GM12878 (cell line): ENCODE results near the gene PAM16. TPM values are rescaled to one million over a fixed set of nuclear protein-coding genes. Genes with fewer than 3 reads are reported as not detected.
A peak's percentile ranks its signal among the peaks of the same experiment; 100 is the strongest.

ENCODE experiments used
- ATAC-seq: fragments of 200-7000 bp; cut with Tn5 transposase; 3 replicates; pipeline ENCODE4 v1.9.1; 2020; ENCODE audit warnings: mild to moderate bottlenecking, moderate library complexity
- BruUV-seq: library from RNA; stranded (reverse); fragments of 400-500 nt; replicated peaks from 2 replicates; lab custom pipeline; 2021; lab: Mats Ljungman, UMichigan
- CTCF ChIA-PET: fragments of 300-600 bp; sonication (Branson Sonifier 250); formaldehyde crosslinking; extraction: SDS; loops from one replicate; lab custom pipeline; 2021; ENCODE audit warnings: inconsistent platforms; lab: Yijun Ruan, JAX
- POLR2A ChIA-PET: fragments of 350-600 bp; formaldehyde crosslinking; extraction: SDS; loops from one replicate; lab custom pipeline; 2021; ENCODE audit warnings: inconsistent platforms; lab: Charles Lee
- RAD21 ChIA-PET: fragments of 300-600 bp; sonication (Branson Sonifier 250); formaldehyde crosslinking; loops from one replicate; lab custom pipeline; 2023; ENCODE audit warnings: antibody characterized with exemption; ENCODE audit not compliant: unreplicated experiment; lab: Charles Lee
- SMC1A ChIA-PET: fragments of 300-600 bp; sonication (Branson Sonifier 250); formaldehyde crosslinking; loops from one replicate; lab custom pipeline; 2023; ENCODE audit not compliant: unreplicated experiment, uncharacterized antibody; lab: Charles Lee
- DNase-seq: peaks from one replicate; pipeline ENCODE4 v3.0.0-alpha.2; 2011; ENCODE audit warnings: low read depth, low spot score
- FAIRE-seq: peaks from 3 replicates; lab custom pipeline; 2011; peaks lifted over from hg19 to GRCh38; lab: Jason Lieb, UNC
- H2AFZ ChIP-seq: 2 replicates; pipeline ENCODE4 v1.6.0; 2011; ENCODE audit warnings: low read depth, low read length, control low read depth; ENCODE audit not compliant: control insufficient read depth
- H3K27ac ChIP-seq: 2 replicates; pipeline ENCODE4 v1.5.1; 2011; ENCODE audit warnings: control low read depth; ENCODE audit not compliant: control insufficient read depth, insufficient read depth
- H3K27me3 ChIP-seq, 2 experiments: replicated peaks in 1 of 2; 2 replicates each; pipeline versions ENCODE4 v1.6.0 to v1.6.1; 2011; ENCODE audit warnings: low read length in 1 of 2; ENCODE audit not compliant: control insufficient read depth in 2 of 2, insufficient read depth in 2 of 2
- H3K36me3 ChIP-seq, 2 experiments: 2 replicates each; pipeline ENCODE4 v1.5.1; 2011; ENCODE audit warnings: low read length in 1 of 2; ENCODE audit not compliant: control insufficient read depth in 2 of 2, insufficient read depth in 2 of 2
- H3K4me1 ChIP-seq: 2 replicates; pipeline ENCODE4 v1.6.1; 2011; ENCODE audit warnings: mild to moderate bottlenecking, low read length, moderate library complexity, mixed read lengths; ENCODE audit not compliant: control insufficient read depth, insufficient read depth
- H3K4me2 ChIP-seq: 2 replicates; pipeline ENCODE4 v1.6.0; 2011; ENCODE audit warnings: control low read depth; ENCODE audit not compliant: control insufficient read depth, insufficient read depth
- H3K4me3 ChIP-seq: fragments of 200-600 bp; sonication (generic); 2 replicates; pipeline ENCODE4 v1.5.1; 2016
- H3K79me2 ChIP-seq: 2 replicates; pipeline ENCODE4 v1.6.0; 2011; ENCODE audit warnings: low read length; ENCODE audit not compliant: control insufficient read depth, insufficient read depth
- H3K9ac ChIP-seq: 2 replicates; pipeline ENCODE4 v1.8.0; 2011; ENCODE audit warnings: low read length, control low read depth, mixed read lengths; ENCODE audit not compliant: control insufficient read depth, insufficient read depth
- H3K9me3 ChIP-seq: replicated peaks from 3 replicates; pipeline ENCODE4 v1.5.1; 2011; ENCODE audit warnings: mild to moderate bottlenecking, low read length; ENCODE audit not compliant: control insufficient read depth, insufficient read depth
- H4K20me1 ChIP-seq: 2 replicates; pipeline ENCODE4 v1.6.0; 2011; ENCODE audit not compliant: control insufficient read depth, insufficient read depth
- CBFB ChIP-seq: IDR thresholded peaks from 2 replicates; pipeline ENCODE4 v1.6.1; 2016; ENCODE audit warnings: antibody characterized with exemption, low read depth
- EP300 ChIP-seq, 2 experiments: fragments of 150-350 bp in 1 of 2; IDR thresholded peaks; 2 replicates each; pipeline ENCODE4 v1.6.1; 2011 to 2012; ENCODE audit warnings: low read depth in 2 of 2, low read length in 2 of 2, borderline replicate concordance in 1 of 2, improper control_type of control experiment in 1 of 2, inconsistent platforms in 1 of 2; ENCODE audit not compliant: control insufficient read depth in 1 of 2
- LARP7 ChIP-seq: fragments of 450-650 bp; IDR thresholded peaks from 2 replicates; pipeline ENCODE4 v1.6.1; 2017; ENCODE audit warnings: mild to moderate bottlenecking
- MYC ChIP-seq: IDR thresholded peaks from 2 replicates; pipeline ENCODE4 v1.6.1; 2011; ENCODE audit warnings: mild to moderate bottlenecking, low read length, moderate library complexity, inconsistent platforms; ENCODE audit not compliant: insufficient read depth, insufficient replicate concordance, insufficient read length, severe bottlenecking
- NFYA ChIP-seq: IDR thresholded peaks from 2 replicates; pipeline ENCODE4 v1.6.1; 2011; ENCODE audit warnings: low read depth, mild to moderate bottlenecking, low read length, improper control_type of control experiment, borderline replicate concordance
- POLR2A ChIP-seq: IDR thresholded peaks from 2 replicates; pipeline ENCODE4 v1.6.1; 2011; ENCODE audit warnings: low read depth, mild to moderate bottlenecking, low read length
- REST ChIP-seq: IDR thresholded peaks from 2 replicates; pipeline ENCODE4 v1.6.1; 2012; ENCODE audit warnings: mild to moderate bottlenecking, low read depth, low read length
- STAT3 ChIP-seq: IDR thresholded peaks from 2 replicates; pipeline ENCODE4 v1.6.1; 2011; ENCODE audit warnings: low read depth, low read length, improper control_type of control experiment
- TCF3 ChIP-seq: IDR thresholded peaks from 2 replicates; pipeline ENCODE4 v1.6.1; 2012; ENCODE audit warnings: low read depth, mild to moderate bottlenecking, low read length, borderline replicate concordance; ENCODE audit not compliant: insufficient read depth
- ZNF274 ChIP-seq: IDR thresholded peaks from one replicate; pipeline ENCODE4 v1.8.0; 2011; ENCODE audit not compliant: insufficient read length, insufficient read depth
- ZSCAN29 ChIP-seq: fragments of 450-650 bp; IDR thresholded peaks from 2 replicates; pipeline ENCODE4 v1.6.1; 2017; ENCODE audit warnings: mild to moderate bottlenecking, moderate library complexity
- WGBS: methylation state at CpG from one replicate; pipeline ENCODE4 v1.1.6; 2016; ENCODE audit warnings: low lambda C conversion rate; ENCODE audit not compliant: insufficient replicate concordance, insufficient coverage; ENCODE audit errors: missing lambda C conversion rate; 5-methylcytosine and 5-hydroxymethylcytosine counted together
- in situ Hi-C: fragments of 300-500 bp; cut with MboI; formaldehyde crosslinking; loops from 9 replicates; pipeline ENCODE4 v1.14.3; 2018; ENCODE audit warnings: mixed read lengths
- intact Hi-C: fragments of 100-400 bp; cut with micrococcal nuclease; formaldehyde crosslinking; loops from one replicate; pipeline ENCODE4 v1.14.2; 2022; ENCODE audit not compliant: unreplicated experiment
- polyA plus RNA-seq, 11 experiments: library from polyadenylated mRNA; depleted of rRNA in 4 of 11; unstranded in 6 of 11; stranded (reverse) in 5 of 11; fragments of >200 nt; fragmentation: Nextera tagmentation in 4 of 11; fragmentation: Illumina TruSeq in 1 of 11; extraction: Ambion mirVana in 4 of 11; extraction: Trizol in 1 of 11; gene quantifications; 1 replicate in 1 of 11; 2 replicates in 10 of 11; pipeline versions ENCODE4 v1.2.1 to v1.2.3, GENCODE V29; 2011 to 2016; ENCODE audit warnings: inconsistent platforms in 2 of 11, missing spikeins in 2 of 11, low read depth in 1 of 11
- total RNA-seq, 4 experiments: library from RNA; depleted of rRNA in 3 of 4; stranded (reverse); fragments of >200 nt in 3 of 4; fragmentation: Illumina TruSeq in 1 of 4; extraction: Trizol in 1 of 4; gene quantifications; 2 replicates each; pipeline versions ENCODE4 v1.2.1 to v1.2.3, GENCODE V29; 2013 to 2021

The PAM16 gene
- total and polyA plus RNA-seq, 10 of the 15 experiments (the other 5 are each of a cell fraction or from before 2014, with no cell fraction given) = 18.5 to 94.3 (median 51.5) TPM

- H2AFZ ChIP-seq = no peak overlapping the region
- SMC1A ChIA-PET = no interaction called here
- POLR2A ChIA-PET = interaction anchor here (0.6 kb wide), 1 partner anchor 1946 kb away, joined by 4 read pairs; no protein-coding TSS in a partner anchor
- CTCF ChIA-PET = interaction anchor here (0.5 to 2.6 kb wide), 2 partner anchors 55 to 183 kb away, joined by 3 to 11 read pairs; no protein-coding TSS in a partner anchor
- TF ChIP-seq MYC (no peak), TCF3 (no peak), POLR2A (0 out of 2 replicates have a peak, but pooled peaks have one; percentile 38)
- in situ Hi-C loops = no loop called here
- no peaks in the 10 kb centered on the region for H3K4me1 ChIP-seq
- H3K4me3 ChIP-seq = no peak overlapping the region
- RAD21 ChIA-PET = no interaction called here
- DNase-seq = no peak
- H3K9ac ChIP-seq = no peak overlapping the region
- intact Hi-C loops = no loop called here
- H3K27ac ChIP-seq = no peak overlapping the region
- no peak for ATAC-seq
- peaks cover 6% of the 10 kb centered on the region; the same call in 1 of the 2 replicates for H4K20me1 ChIP-seq
- 98% methylated on average over 17 of the region's 17 CpGs for WGBS
- no peaks in the 10 kb centered on the region for H3K9me3 ChIP-seq
- BruUV-seq = TSS peak; percentile 43
- peaks cover 28% of the 10 kb centered on the region for H3K79me2 ChIP-seq
- FAIRE-seq = no peak
- H3K36me3 ChIP-seq = peaks cover 1 to 3% of the 10 kb centered on the region in 2 experiments; a peak in 3 of 4 replicates
- H3K4me2 ChIP-seq = 0 out of 2 replicates have a peak overlapping the region, but pooled peaks have one; percentile 25
- no peaks in the 10 kb centered on the region for H3K27me3 ChIP-seq
These were observed 3.2 kb downstream of the PAM16 start for GRCh38 chr16:4347765-4348509.

GRCh38 chr16:4347010-4347409 is 4.1 kb downstream of the PAM16 start:
- RAD21 ChIA-PET = interaction anchor here (1.7 kb wide), 1 partner anchor 53 kb away, joined by 3 read pairs; no protein-coding TSS in a partner anchor
- ATAC-seq = no peak
- FAIRE-seq = no peak
- intact Hi-C loops (no loop called here), in situ Hi-C loops (no loop called here)
- CTCF ChIA-PET = interaction anchor here (1.6 to 2.6 kb wide), 2 partner anchors 15 to 56 kb away, joined by 3 to 11 read pairs; no protein-coding TSS in a partner anchor
- BruUV-seq = no TSS peak
- SMC1A ChIA-PET = interaction anchor here (0.9 kb wide), 1 partner anchor 56 kb away, joined by 3 read pairs; no protein-coding TSS in a partner anchor
- H3K9me3 ChIP-seq = no peaks in the 10 kb centered on the region
- POLR2A ChIA-PET = no interaction called here
- H3K36me3 ChIP-seq = peaks cover 1 to 3% of the 10 kb centered on the region in 2 experiments; a peak in 3 of 4 replicates
- no peak overlapping the region for H2AFZ ChIP-seq
- H3K4me3 ChIP-seq = no peak overlapping the region
- TF ChIP-seq ZSCAN29 = no peak
- no peak for TF ChIP-seq STAT3
- TF ChIP-seq CBFB = no peak
- TF ChIP-seq ZNF274 = no peak
- TF ChIP-seq LARP7 = no peak
- no peak for TF ChIP-seq EP300 (IDR thresholded peaks at IDR 0.05; ENCODE audit: borderline replicate concordance in 1 of 2, control insufficient read depth in 1 of 2, low read depth in 2 of 2, low read length in 2 of 2)
- no peak for TF ChIP-seq REST
- no peak for TF ChIP-seq NFYA
- H3K27ac ChIP-seq = no peak overlapping the region
- no peak overlapping the region for H3K4me2 ChIP-seq
- H3K27me3 ChIP-seq = no peaks in the 10 kb centered on the region
- no peaks in the 10 kb centered on the region for H3K4me1 ChIP-seq
- no peak for DNase-seq
- 77% methylated on average over 8 of the region's 8 CpGs for WGBS
- peaks cover 28% of the 10 kb centered on the region for H3K79me2 ChIP-seq
- H3K9ac ChIP-seq = no peak overlapping the region
- H4K20me1 ChIP-seq = peaks cover 6% of the 10 kb centered on the region; the same call in 1 of the 2 replicates
